ENCODE measurements around the gene ESRRB. TPM values are rescaled to one million over a fixed set of nuclear protein-coding genes. Genes with fewer than 3 reads are reported as not detected.

ESRRB gene
- total and polyA plus RNA-seq, 12 donors = 2.5 to 13.4 (median 7.0) TPM

DNA sequence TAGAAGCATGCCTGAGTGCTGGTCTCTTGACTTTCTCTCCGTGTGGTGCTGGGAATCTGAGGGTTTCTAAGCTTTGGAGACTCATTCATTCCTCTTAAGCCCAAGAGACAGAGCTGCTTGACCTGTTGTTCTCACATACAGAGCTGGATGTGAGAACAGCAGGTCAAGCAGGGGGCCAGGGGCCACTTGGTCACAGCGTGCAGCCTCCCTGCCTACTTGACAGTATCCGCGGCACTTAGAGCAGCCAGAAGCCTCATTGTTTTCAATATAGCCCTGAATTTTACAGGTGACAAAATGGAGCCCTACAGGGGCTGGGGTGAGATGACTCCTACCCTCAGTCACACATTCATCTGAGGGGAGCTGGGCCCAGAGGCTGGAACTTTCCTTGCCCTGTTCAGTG, 88.9 kb downstream of the ESRRB start:
- TF ChIP-seq, protein P1, sequence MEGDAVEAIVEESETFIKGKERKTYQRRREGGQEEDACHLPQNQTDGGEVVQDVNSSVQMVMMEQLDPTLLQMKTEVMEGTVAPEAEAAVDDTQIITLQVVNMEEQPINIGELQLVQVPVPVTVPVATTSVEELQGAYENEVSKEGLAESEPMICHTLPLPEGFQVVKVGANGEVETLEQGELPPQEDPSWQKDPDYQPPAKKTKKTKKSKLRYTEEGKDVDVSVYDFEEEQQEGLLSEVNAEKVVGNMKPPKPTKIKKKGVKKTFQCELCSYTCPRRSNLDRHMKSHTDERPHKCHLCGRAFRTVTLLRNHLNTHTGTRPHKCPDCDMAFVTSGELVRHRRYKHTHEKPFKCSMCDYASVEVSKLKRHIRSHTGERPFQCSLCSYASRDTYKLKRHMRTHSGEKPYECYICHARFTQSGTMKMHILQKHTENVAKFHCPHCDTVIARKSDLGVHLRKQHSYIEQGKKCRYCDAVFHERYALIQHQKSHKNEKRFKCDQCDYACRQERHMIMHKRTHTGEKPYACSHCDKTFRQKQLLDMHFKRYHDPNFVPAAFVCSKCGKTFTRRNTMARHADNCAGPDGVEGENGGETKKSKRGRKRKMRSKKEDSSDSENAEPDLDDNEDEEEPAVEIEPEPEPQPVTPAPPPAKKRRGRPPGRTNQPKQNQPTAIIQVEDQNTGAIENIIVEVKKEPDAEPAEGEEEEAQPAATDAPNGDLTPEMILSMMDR (IDR thresholded peaks at IDR 0.05) = no peak
- no peak for DNase-seq
- Histone ChIP-seq H3K36me3 (no peaks in the 10 kb centered on the region), H3K4me1 (no peaks in the 10 kb centered on the region), H3K9me3 (no peaks in the 10 kb centered on the region), H3K27ac (no peak overlapping the region), H3K4me3 (no peak overlapping the region), H3K27me3 (no peaks in the 10 kb centered on the region)
- no peak for ATAC-seq
- 78 to 79% methylated on average over 4 of the region's 4 CpGs for WGBS, 2 donors
- intact Hi-C loops (cut with DNase I) = no loop called here

DNA sequence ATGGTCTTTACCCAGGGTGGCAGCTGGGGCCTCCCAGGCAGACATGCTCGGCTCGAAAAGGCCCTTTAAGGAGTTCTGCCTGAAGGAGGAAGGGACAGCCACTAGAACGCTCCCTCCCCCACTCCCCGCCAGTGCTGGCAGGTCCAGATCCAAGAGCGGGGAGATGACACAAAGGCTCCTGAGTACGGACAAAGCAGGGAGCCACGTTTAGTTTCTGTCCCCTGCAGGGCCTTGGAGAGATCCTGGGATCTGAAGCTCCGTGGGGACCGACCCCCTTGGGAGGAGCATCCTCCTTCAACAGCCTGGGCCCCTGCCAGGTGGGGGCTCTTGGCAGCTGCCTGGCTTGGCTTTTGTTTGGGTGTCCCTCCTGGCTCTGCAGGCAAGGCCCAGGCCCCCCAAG, 89.7 kb downstream of the ESRRB start:
- Histone ChIP-seq H3K9me3 (no peaks in the 10 kb centered on the region), H3K27me3 (no peaks in the 10 kb centered on the region), H3K4me1 (no peaks in the 10 kb centered on the region), H3K4me3 (no peak overlapping the region), H3K36me3 (no peaks in the 10 kb centered on the region), H3K27ac (no peak overlapping the region)
- WGBS, 2 donors = 59 to 63% methylated on average over 9 of the region's 9 CpGs
- DNase-seq (no peak), ATAC-seq (peak in 1 of 8 donors; percentile 36)
- TF ChIP-seq, protein P1 (IDR thresholded peaks at IDR 0.05) = no peak
- intact Hi-C loops (cut with DNase I) = no loop called here

DNA sequence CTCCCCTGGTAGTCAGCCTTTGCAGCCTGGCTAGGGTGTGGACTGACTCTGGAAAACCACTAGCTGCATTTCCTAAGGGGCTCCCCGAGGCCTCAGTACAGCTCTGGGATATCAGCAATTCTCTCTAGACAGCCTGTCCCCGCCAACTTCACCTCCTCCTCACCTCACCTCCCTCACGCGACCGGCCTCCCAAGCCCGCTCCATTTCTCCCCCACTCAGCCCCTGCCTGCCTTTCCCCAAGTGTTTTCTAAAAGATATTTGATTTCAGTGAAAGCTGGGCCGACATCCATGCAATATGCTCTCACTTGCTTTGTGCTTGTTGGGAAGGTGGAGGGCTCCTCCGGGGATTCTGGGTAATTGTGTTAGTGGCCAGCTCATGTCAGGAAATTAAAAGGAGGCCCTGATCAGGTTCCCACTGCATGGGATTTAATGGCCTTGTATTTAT, 91.8 kb downstream of the ESRRB start:
- no peak for ATAC-seq

DNA sequence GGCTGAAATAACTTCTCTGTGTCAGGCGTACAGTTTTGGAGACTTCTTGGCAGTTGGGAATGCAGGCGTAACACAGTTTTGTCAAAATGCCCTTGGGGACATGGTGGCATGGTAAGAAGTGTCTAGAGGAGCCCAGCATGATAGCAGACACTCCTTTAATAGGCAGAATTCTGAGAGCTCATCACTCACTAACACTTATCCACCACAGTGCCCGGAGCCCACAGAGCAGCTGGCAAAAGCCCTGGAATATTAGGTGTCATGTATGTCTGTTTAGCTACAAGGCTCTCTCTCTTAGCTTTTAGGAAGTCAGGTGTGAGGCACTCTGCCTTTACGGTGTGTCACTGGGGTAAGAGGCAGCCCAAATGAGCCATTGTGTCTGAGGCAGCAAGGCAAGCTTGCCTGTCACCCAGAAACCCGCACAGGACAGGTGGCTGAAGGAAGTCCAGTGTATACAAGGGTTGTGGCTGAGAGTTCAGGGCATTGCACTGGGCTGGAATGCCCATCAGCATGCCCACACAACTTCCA, 96.3 kb downstream of the ESRRB start:
- intact Hi-C loops (cut with DNase I) = no loop called here
- Histone ChIP-seq H3K27me3 (no peaks in the 10 kb centered on the region), H3K27ac (peak overlapping the region in 2 of 10 donors; percentile 38 to 55), H3K9me3 (no peaks in the 10 kb centered on the region), H3K4me3 (no peak overlapping the region), H3K4me1 (peaks cover 0 to 24% (median 16%) of the 10 kb centered on the region in 9 donors), H3K36me3 (no peaks in the 10 kb centered on the region)
- no peak for DNase-seq
- ATAC-seq = peak in 3 of 8 donors; percentile 19 to 45 (median 24)
- TF ChIP-seq, protein P1 (IDR thresholded peaks at IDR 0.05) = no peak
- 74 to 80% methylated on average over 5 of the region's 5 CpGs for WGBS, 2 donors

More for the DNA sequence above, 91.8 kb downstream of the ESRRB start:
- Histone ChIP-seq H3K9me3 (no peaks in the 10 kb centered on the region), H3K36me3 (no peaks in the 10 kb centered on the region), H3K27ac (no peak overlapping the region), H3K4me3 (no peak overlapping the region), H3K27me3 (no peaks in the 10 kb centered on the region), H3K4me1 (peaks cover 0 to 8% (median 4%) of the 10 kb centered on the region in 9 donors)
- 54 to 69% methylated on average over 8 of the region's 8 CpGs for WGBS, 2 donors
- DNase-seq = no peak
- intact Hi-C loops (cut with DNase I) = no loop called here
- TF ChIP-seq, protein P1 (IDR thresholded peaks at IDR 0.05) = no peak

Measured in heart right ventricle (tissue), 16 donors.